Gastrocnemius medialis (tissue), 4 donors: Measurements from ENCODE around the gene PPFIA2.

Experiments
- CTCF ChIP-seq, 5 experiments: fragments of 450-650 bp in 3 of 5; fragments of 200-600 bp in 2 of 5; sonication (generic) in 2 of 5; IDR thresholded peaks in 4 of 5; conservative IDR thresholded peaks in 1 of 5; 1 replicate in 4 of 5; 2 replicates in 1 of 5; pipeline ENCODE4 v1.5.1; 2016 to 2019; ENCODE audit warnings: antibody characterized with exemption in 5 of 5, mild to moderate bottlenecking in 3 of 5, moderate library complexity in 3 of 5
- POLR2A ChIP-seq, 2 donors: fragments of 450-650 bp; IDR thresholded peaks; one replicate each; pipeline ENCODE4 v1.6.1; 2017; ENCODE audit warnings: antibody characterized with exemption in 2 of 2, mild to moderate bottlenecking in 2 of 2, moderate library complexity in 2 of 2

GRCh38 chr12:81369175-81369574, 390.0 kb downstream of the PPFIA2 start:
- TF ChIP-seq POLR2A (IDR thresholded peaks at IDR 0.05) = no peak
- TF ChIP-seq CTCF (IDR thresholded peaks at IDR 0.05 in 4 of 5, conservative IDR thresholded peaks at IDR 0.05 in 1 of 5) = no peak
